Dermis microvascular lymphatic vessel endothelial cell (primary cell): ENCODE data around the gene TMIE. TPM values are rescaled to one million over a fixed set of nuclear protein-coding genes. Genes with fewer than 3 reads are reported as not detected.

Experiments
- total RNA-seq: library from RNA; depleted of rRNA; stranded (reverse); fragments of >200 nt; gene quantifications from 2 replicates; pipeline ENCODE4 v1.2.1, GENCODE V29; 2014

Gene TMIE
- total RNA-seq, 1 donor from 2014 or later, result under 0.01 TPM

Other genes starting within 250 kb of the TMIE start
- 0.13 and 0.26 TPM in 2 replicates for gene LTF, start 236.5 kb upstream of the TMIE start, total RNA-seq
- gene RTP3, start 203.4 kb upstream of the TMIE start, total RNA-seq, result not detected in 2 replicates
- under 0.01 and 0.13 TPM in 2 replicates for gene LRRC2, start 135.1 kb upstream of the TMIE start, total RNA-seq
- not detected in 2 replicates for gene FAM240A, start 88.9 kb upstream of the TMIE start, total RNA-seq
- gene ALS2CL, start 7.7 kb upstream of the TMIE start, total RNA-seq, result 4.9 and 5.4 TPM in 2 replicates
- gene PRSS50, start 16.5 kb downstream of the TMIE start, total RNA-seq, result not detected in 2 replicates
- gene MYL3, start 162.1 kb downstream of the TMIE start, total RNA-seq, result 0.13 TPM in 1 of 2 replicates, not detected in the other
- gene PTH1R, start 176.3 kb downstream of the TMIE start, total RNA-seq, result under 0.01 and 0.13 TPM in 2 replicates